ENCODE measurements around the gene RTN4RL2. TPM values are rescaled to one million over a fixed set of nuclear protein-coding genes. Genes with fewer than 3 reads are reported as not detected.

Gene RTN4RL2
- total and polyA plus RNA-seq, 2 donors (not counting 3 experiments of a cell fraction or from before 2014, with no cell fraction given), result 0.35 to 1.3 TPM

DNA sequence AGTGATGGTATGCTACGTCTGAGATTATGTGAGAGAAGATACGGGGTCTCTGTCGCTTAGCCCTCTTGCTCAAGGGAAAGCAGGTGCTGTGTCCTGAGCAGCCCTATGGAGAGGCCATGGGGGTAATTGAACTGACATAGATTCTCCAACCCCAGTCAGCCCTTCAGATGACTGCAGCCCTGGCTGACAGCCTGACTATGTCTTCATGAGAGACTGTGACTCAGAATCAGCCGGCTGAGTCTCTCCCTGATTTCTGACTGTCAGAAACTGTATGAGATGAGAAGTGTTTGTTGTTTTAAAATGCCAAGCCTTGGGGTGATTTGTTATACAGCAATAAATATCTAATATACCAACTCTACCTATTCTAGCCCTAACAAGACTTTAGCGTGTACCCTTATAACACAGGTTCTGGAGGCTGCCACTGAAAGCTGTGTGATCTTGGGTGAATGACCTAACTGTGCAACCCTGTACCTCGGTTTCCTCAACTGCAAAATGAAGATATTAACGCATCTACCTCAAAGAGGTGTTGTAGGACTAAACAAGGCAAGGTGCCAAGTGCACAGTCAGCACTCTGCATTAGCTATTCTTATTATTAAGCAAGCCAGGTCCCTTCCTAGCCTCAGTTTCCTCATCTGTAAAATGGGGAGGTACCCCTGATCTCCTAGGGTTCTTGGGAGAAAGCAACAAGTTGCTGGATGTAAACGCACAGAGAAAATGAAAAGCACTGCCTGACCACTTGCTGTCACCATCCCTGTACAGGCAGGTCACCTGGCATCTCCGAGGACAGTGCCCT lies 30.3 kb downstream of the RTN4RL2 start:
- Histone ChIP-seq H3K27ac (ENCODE audit: insufficient read depth, low read depth, low read length) (no peak overlapping the region), H3K27me3 (ENCODE audit: control insufficient read depth in 2 of 2, insufficient read depth in 2 of 2, low read length in 2 of 2) (no peaks in the 10 kb centered on the region), H2AFZ (ENCODE audit: low read depth, low read length) (no peak overlapping the region), H3K9ac (replicated peaks; ENCODE audit: extremely low read depth, insufficient read depth, low read length) (no peak overlapping the region), H3K4me3 (replicated peaks in 1 of 3; ENCODE audit: insufficient read depth in 1 of 3, low read depth in 1 of 3, low read length in 3 of 3) (no peak overlapping the region), H3K79me2 (ENCODE audit: control insufficient read depth, insufficient read depth, low read length) (no peaks in the 10 kb centered on the region), H3K36me3 (ENCODE audit: control insufficient read depth in 2 of 2, extremely low read depth in 1 of 2, insufficient read depth in 2 of 2, low read length in 2 of 2) (peaks cover 0 to 2% of the 10 kb centered on the region in 2 experiments), H3K9me3 (replicated peaks; ENCODE audit: control insufficient read depth, insufficient read depth, low read length) (no peaks in the 10 kb centered on the region), H4K20me1 (replicated peaks; ENCODE audit: control insufficient read depth, extremely low read depth, insufficient read depth, low read length) (no peaks in the 10 kb centered on the region), H3K4me2 (ENCODE audit: insufficient read depth, low read length) (no peak overlapping the region), H3K4me1 (ENCODE audit: control insufficient read depth, extremely low read depth, insufficient read depth, low read length) (no peaks in the 10 kb centered on the region), H3K9me1 (replicated peaks; ENCODE audit: control insufficient read depth, extremely low read depth, insufficient read depth, low read length) (no peaks in the 10 kb centered on the region)
- FAIRE-seq (no peak), DNase-seq (ENCODE audit: low read depth, low spot score) (no peak)
- no TSS peak for BruUV-seq (replicated peaks)
- CTCF ChIA-PET, result interaction anchor here (1.1 to 8.6 kb wide), 9 partner anchors 10 to 154 kb away, joined by 3 to 316 read pairs (median 30); partner anchors contain the start of genes SLC43A1 and TIMM10
- TF ChIP-seq FOS (IDR thresholded peaks at IDR 0.05; ENCODE audit: borderline replicate concordance, insufficient read depth, low read length) (no peak), GATA2 (IDR thresholded peaks at IDR 0.05; ENCODE audit: insufficient read depth, insufficient read length, low read depth, low read length) (no peak), POLR2AphosphoS5 (IDR thresholded peaks at IDR 0.05; ENCODE audit: insufficient read depth, low read depth, low read length) (no peak), EZH2 (IDR thresholded peaks at IDR 0.05; ENCODE audit: borderline replicate concordance, low read depth, low read length, severe bottlenecking) (no peak), MYC (IDR thresholded peaks at IDR 0.05; ENCODE audit: low read depth, low read length) (no peak)
- TF ChIP-seq, protein P1, sequence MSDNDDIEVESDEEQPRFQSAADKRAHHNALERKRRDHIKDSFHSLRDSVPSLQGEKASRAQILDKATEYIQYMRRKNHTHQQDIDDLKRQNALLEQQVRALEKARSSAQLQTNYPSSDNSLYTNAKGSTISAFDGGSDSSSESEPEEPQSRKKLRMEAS (IDR thresholded peaks at IDR 0.05; ENCODE audit: insufficient read depth, insufficient read length), result no peak
- TF ChIP-seq, protein P2, sequence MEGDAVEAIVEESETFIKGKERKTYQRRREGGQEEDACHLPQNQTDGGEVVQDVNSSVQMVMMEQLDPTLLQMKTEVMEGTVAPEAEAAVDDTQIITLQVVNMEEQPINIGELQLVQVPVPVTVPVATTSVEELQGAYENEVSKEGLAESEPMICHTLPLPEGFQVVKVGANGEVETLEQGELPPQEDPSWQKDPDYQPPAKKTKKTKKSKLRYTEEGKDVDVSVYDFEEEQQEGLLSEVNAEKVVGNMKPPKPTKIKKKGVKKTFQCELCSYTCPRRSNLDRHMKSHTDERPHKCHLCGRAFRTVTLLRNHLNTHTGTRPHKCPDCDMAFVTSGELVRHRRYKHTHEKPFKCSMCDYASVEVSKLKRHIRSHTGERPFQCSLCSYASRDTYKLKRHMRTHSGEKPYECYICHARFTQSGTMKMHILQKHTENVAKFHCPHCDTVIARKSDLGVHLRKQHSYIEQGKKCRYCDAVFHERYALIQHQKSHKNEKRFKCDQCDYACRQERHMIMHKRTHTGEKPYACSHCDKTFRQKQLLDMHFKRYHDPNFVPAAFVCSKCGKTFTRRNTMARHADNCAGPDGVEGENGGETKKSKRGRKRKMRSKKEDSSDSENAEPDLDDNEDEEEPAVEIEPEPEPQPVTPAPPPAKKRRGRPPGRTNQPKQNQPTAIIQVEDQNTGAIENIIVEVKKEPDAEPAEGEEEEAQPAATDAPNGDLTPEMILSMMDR (IDR thresholded peaks at IDR 0.05; ENCODE audit: extremely low read depth in 1 of 2, insufficient read depth in 1 of 2, low read depth in 1 of 2, low read length in 2 of 2), result no peak
- intact Hi-C loops (cut with micrococcal nuclease), result loop anchor here (1.0 to 5.0 kb wide), 2 partner anchors 151 to 1022 kb away; no protein-coding TSS in a partner anchor
- POLR2A ChIA-PET, result no interaction called here
- dilution Hi-C loops (cut with MboI; ENCODE audit: extremely low pct_ligation_motif_present, low sequenced_read_pairs), result no loop called here

Measured in endothelial cell of umbilical vein (primary cell).